Activated gamma-delta T cell treated with anti-CD3 and anti-CD28 coated beads, Interleukin-2, amount 50 U/mL, for 16 hours (primary cell): ENCODE measurements around the gene RIN3.
A peak's percentile ranks its signal among the peaks of the same experiment; 100 is the strongest.
"Not testable (repeated sequence)": the region's sequence is repeated elsewhere in the genome, so short reads cannot be mapped to it uniquely, and the experiment has no call there.

Experiments used
- DNase-seq: peaks from one replicate; pipeline ENCODE4 v3.0.0-alpha.2; 2020; ENCODE audit warnings: low read depth

The RIN3 gene

GRCh38 chr14:92531106-92531873 is 17.7 kb downstream of the RIN3 start:
- DNase-seq, result peak; percentile 87

- DNase-seq, result no peak
Measured at GRCh38 chr14:92532490-92533163, 19.0 kb downstream of the RIN3 start.

GRCh38 chr14:92534932-92535643 is 21.5 kb downstream of the RIN3 start:
- DNase-seq, result no peak

GRCh38 chr14:92536231-92536630 is 22.6 kb downstream of the RIN3 start:
- not testable (repeated sequence) for DNase-seq

- DNase-seq, result no peak
Measured at GRCh38 chr14:92538412-92538985, 24.9 kb downstream of the RIN3 start.

- DNase-seq, result no peak
Measured at GRCh38 chr14:92539419-92539818, 25.8 kb downstream of the RIN3 start.

- DNase-seq, result no peak
Measured at GRCh38 chr14:92539875-92540274, 26.3 kb downstream of the RIN3 start.

GRCh38 chr14:92540472-92541048 is 27.0 kb downstream of the RIN3 start:
- DNase-seq, result no peak

GRCh38 chr14:92542766-92543554 is 29.4 kb downstream of the RIN3 start:
- no peak for DNase-seq

- no peak for DNase-seq
Measured at GRCh38 chr14:92544051-92544720, 30.6 kb downstream of the RIN3 start.

- DNase-seq, result no peak
Measured at GRCh38 chr14:92546347-92547053, 32.9 kb downstream of the RIN3 start.

GRCh38 chr14:92549105-92549858 is 35.7 kb downstream of the RIN3 start:
- DNase-seq, result no peak

- DNase-seq, result no peak
Measured at GRCh38 chr14:92549859-92550230, 36.3 kb downstream of the RIN3 start.

- DNase-seq, result no peak
Measured at GRCh38 chr14:92551044-92551841, 37.7 kb downstream of the RIN3 start.

- DNase-seq, result no peak
Measured at GRCh38 chr14:92552066-92552465, 38.5 kb downstream of the RIN3 start.

GRCh38 chr14:92553438-92553837 is 39.9 kb downstream of the RIN3 start:
- no peak for DNase-seq

- DNase-seq, result no peak
Measured at GRCh38 chr14:92555465-92556111, 42.0 kb downstream of the RIN3 start.

GRCh38 chr14:92556255-92556741 is 42.7 kb downstream of the RIN3 start:
- DNase-seq, result no peak
